Sigmoid colon (tissue), 4 donors: ENCODE data around the gene CMSS1.

Experiments
- CTCF ChIP-seq, 4 experiments: fragments of 450-650 bp in 3 of 4; fragments of 200-600 bp in 1 of 4; IDR thresholded peaks; one replicate each; pipeline ENCODE4 v1.5.1; 2016 to 2019; ENCODE audit warnings: antibody characterized with exemption in 4 of 4, mild to moderate bottlenecking in 3 of 4, moderate library complexity in 2 of 4
- POLR2A ChIP-seq, 2 donors: fragments of 450-650 bp; IDR thresholded peaks; one replicate each; pipeline ENCODE4 v1.6.1; 2016; ENCODE audit warnings: antibody characterized with exemption in 2 of 2, mild to moderate bottlenecking in 2 of 2, moderate library complexity in 2 of 2
- POLR2AphosphoS5 ChIP-seq, 4 donors: sonication (generic); formaldehyde crosslinking; IDR thresholded peaks; one replicate each; pipeline ENCODE4 v1.6.1; 2017; ENCODE audit warnings: antibody characterized with exemption in 4 of 4

- no peak for TF ChIP-seq CTCF (IDR thresholded peaks at IDR 0.05)
- no peak for TF ChIP-seq POLR2A (IDR thresholded peaks at IDR 0.05)
- TF ChIP-seq POLR2AphosphoS5 (IDR thresholded peaks at IDR 0.05): no peak
Observed at GRCh38 chr3:100022506-100022905, 204.8 kb downstream of the CMSS1 start.
